ENCODE results near the gene ATL3.

- TF ChIP-seq CTCF (conservative IDR thresholded peaks at IDR 0.05; ENCODE audit: low read depth, low read length): no peak
- TF ChIP-seq EZH2 (IDR thresholded peaks at IDR 0.05; ENCODE audit: borderline replicate concordance, low read depth, low read length, poor library complexity, severe bottlenecking): no peak
These were observed 60.4 kb downstream of the ATL3 start for GRCh38 chr11:63610604-63611394.
